HepG2 (cell line): ENCODE results near the gene SPACA9. TPM values are rescaled to one million over a fixed set of nuclear protein-coding genes. Genes with fewer than 3 reads are reported as not detected.
A peak's percentile ranks its signal among the peaks of the same experiment; 100 is the strongest.

Experiments
- GATAD1 ChIP-seq: IDR thresholded peaks from 2 replicates; pipeline ENCODE4 v1.6.1; 2016; ENCODE audit warnings: missing genetic modification reagents, missing compliant biosample characterization
- IRF2 ChIP-seq: IDR thresholded peaks from 2 replicates; pipeline ENCODE4 v1.6.1; 2018; ENCODE audit warnings: missing genetic modification reagents, missing compliant biosample characterization
- MAZ ChIP-seq, 2 experiments: sonication (generic) in 1 of 2; formaldehyde crosslinking in 1 of 2; IDR thresholded peaks; 2 replicates each; pipeline versions ENCODE4 v1.5.0 to v1.6.1; 2012 to 2020; ENCODE audit warnings: low read depth in 2 of 2, mild to moderate bottlenecking in 2 of 2, borderline replicate concordance in 1 of 2, improper control_type of control experiment in 1 of 2, low read length in 1 of 2, missing genetic modification reagents in 1 of 2, moderate library complexity in 1 of 2
- MED8 ChIP-seq: sonication (generic); formaldehyde crosslinking; IDR thresholded peaks from 2 replicates; pipeline ENCODE4 v1.8.1; 2023; ENCODE audit warnings: mild to moderate bottlenecking, missing genetic modification reagents; ENCODE audit not compliant: insufficient replicate concordance
- NFE2L1 ChIP-seq: sonication (generic); formaldehyde crosslinking; IDR thresholded peaks from 2 replicates; pipeline ENCODE4 v1.4.0; 2020; ENCODE audit warnings: missing genetic modification reagents, mild to moderate bottlenecking, borderline replicate concordance
- REPIN1 ChIP-seq: sonication (generic); formaldehyde crosslinking; IDR thresholded peaks from 2 replicates; pipeline ENCODE4 v1.8.0; 2022; ENCODE audit warnings: missing genetic modification reagents, low read depth, mild to moderate bottlenecking, borderline replicate concordance
- RXRB ChIP-seq: IDR thresholded peaks from 2 replicates; pipeline ENCODE4 v1.6.1; 2016; ENCODE audit warnings: borderline replicate concordance, missing genetic modification reagents, missing compliant biosample characterization
- SIX1 ChIP-seq: sonication (generic); formaldehyde crosslinking; IDR thresholded peaks from 2 replicates; pipeline ENCODE4 v1.4.0; 2020; ENCODE audit warnings: missing genetic modification reagents, borderline replicate concordance
- SP4 ChIP-seq: sonication (generic); formaldehyde crosslinking; IDR thresholded peaks from 2 replicates; pipeline ENCODE4 v1.8.1; 2023; ENCODE audit warnings: mild to moderate bottlenecking, missing genetic modification reagents
- ZMAT3 ChIP-seq: sonication (generic); formaldehyde crosslinking; conservative IDR thresholded peaks from 2 replicates; pipeline ENCODE4 v1.7.0; 2021; ENCODE audit warnings: missing genetic modification reagents
- ZNF225 ChIP-seq: sonication (generic); formaldehyde crosslinking; IDR thresholded peaks from 2 replicates; pipeline ENCODE4 v1.4.0; 2020; ENCODE audit warnings: mild to moderate bottlenecking, missing genetic modification reagents
- ZNF317 ChIP-seq: sonication (generic); formaldehyde crosslinking; IDR thresholded peaks from 2 replicates; pipeline ENCODE4 v1.5.0; 2020; ENCODE audit warnings: mild to moderate bottlenecking, missing genetic modification reagents
- ZNF552 ChIP-seq: sonication (generic); formaldehyde crosslinking; IDR thresholded peaks from 2 replicates; pipeline ENCODE4 v1.9.0; 2022; ENCODE audit warnings: missing genetic modification reagents, mild to moderate bottlenecking, borderline replicate concordance
- ZNF768 ChIP-seq: sonication (generic); formaldehyde crosslinking; IDR thresholded peaks from 2 replicates; pipeline ENCODE4 v1.4.0; 2020; ENCODE audit warnings: missing genetic modification reagents
- polyA plus RNA-seq, 8 experiments: library from polyadenylated mRNA; depleted of rRNA in 3 of 8; stranded (reverse) in 7 of 8; unstranded in 1 of 8; fragments of >200 nt; fragmentation: Illumina TruSeq in 4 of 8; extraction: Trizol in 4 of 8; gene quantifications; 2 replicates each; pipeline versions ENCODE4 v1.2.1 to v1.2.3, GENCODE V29; 2011 to 2016; ENCODE audit warnings: low read depth in 4 of 8, missing spikeins in 1 of 8, mixed read lengths in 1 of 8; ENCODE audit not compliant: insufficient read depth in 1 of 8
- total RNA-seq, 5 experiments: library from RNA; depleted of rRNA; stranded (reverse); fragments of >200 nt; fragmentation: Illumina TruSeq; extraction: Trizol; gene quantifications; 2 replicates each; pipeline ENCODE4 v1.2.3, GENCODE V29; 2016; ENCODE audit warnings: low read depth in 1 of 5
- TF ChIP-seq, protein P1 (sequence below): sonication (generic); formaldehyde crosslinking; IDR thresholded peaks from 2 replicates; pipeline ENCODE4 v1.5.1; 2020; ENCODE audit warnings: mild to moderate bottlenecking, moderate library complexity, missing genetic modification reagents
- TF ChIP-seq, protein P2 (sequence below): IDR thresholded peaks from 2 replicates; pipeline ENCODE4 v1.4.0; 2020; ENCODE audit warnings: mild to moderate bottlenecking, missing genetic modification reagents
- TF ChIP-seq, protein P3 (sequence below): sonication (generic); formaldehyde crosslinking; IDR thresholded peaks from 2 replicates; pipeline ENCODE4 v1.4.0; 2020; ENCODE audit warnings: low read depth, missing genetic modification reagents
- TF ChIP-seq, protein P4 (sequence below): sonication (generic); formaldehyde crosslinking; IDR thresholded peaks from 2 replicates; pipeline ENCODE4 v1.4.0; 2020; ENCODE audit warnings: mild to moderate bottlenecking, missing genetic modification reagents

Gene SPACA9
- total and polyA plus RNA-seq, 2 of the 13 experiments (the other 11 are each of a cell fraction or from before 2014, with no cell fraction given) = 0.15 to 0.38 TPM

DNA sequence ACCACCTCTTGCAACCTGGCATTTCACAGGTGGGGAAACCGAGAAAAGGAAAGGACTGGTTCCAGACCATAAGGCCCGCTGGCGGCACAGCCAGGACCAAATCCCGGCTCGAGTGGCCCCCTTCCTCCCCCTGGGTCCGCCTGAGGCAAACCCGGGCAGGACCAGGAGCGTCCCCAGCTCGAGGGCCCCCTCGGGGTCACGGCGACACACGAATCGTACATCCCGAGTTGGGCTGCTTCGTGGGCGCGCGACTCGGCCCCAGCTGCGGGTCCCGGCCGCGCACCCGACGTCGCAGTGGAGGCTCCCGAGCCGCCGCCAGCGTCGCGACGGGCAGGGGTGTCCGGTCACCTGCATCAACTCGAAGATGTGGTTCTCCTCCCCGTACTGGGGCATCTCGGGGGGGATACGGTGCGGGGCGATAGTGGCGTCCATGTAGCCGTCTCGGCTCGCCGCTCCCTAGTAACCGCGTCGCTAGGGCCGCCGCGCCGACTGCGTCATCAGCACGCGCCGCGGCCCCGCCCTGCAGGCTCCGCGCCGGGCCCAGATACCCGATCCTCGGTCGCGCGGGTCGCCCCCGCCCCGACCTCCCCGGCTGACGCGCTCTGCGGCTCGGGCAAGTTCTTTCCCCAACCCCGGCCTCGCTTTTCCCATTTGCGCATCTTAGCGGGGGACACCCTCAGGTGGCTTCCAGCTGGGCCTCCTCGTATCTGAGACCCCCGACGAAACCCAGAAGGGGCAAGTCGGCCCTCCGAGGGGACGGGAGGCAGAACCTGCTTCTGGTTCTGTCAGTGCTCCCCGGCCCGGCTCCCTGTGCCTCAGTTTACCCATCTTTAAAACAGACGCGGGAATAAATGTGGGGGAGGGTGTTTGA lies 639 bp upstream of the SPACA9 start, which contains the start of gene AK8 (continued):
- TF ChIP-seq MAZ (IDR thresholded peaks at IDR 0.05; ENCODE audit: borderline replicate concordance, low read depth, low read length) (peak; percentile 94), MAZ (CRISPR knock-in tag; IDR thresholded peaks at IDR 0.05; ENCODE audit: low read depth) (peak; percentile 97), ZNF225 (CRISPR knock-in tag) (0 out of 2 replicates have a peak, but pooled peaks have one; percentile 69), NFE2L1 (no peak; the same call in 1 of the 2 replicates), SIX1 (CRISPR knock-in tag) (peak; percentile 63; the same call in 1 of the 2 replicates), ZMAT3 (CRISPR knock-in tag) (no peak), GATAD1 (CRISPR knock-in tag) (peak; percentile 89), IRF2 (CRISPR knock-in tag) (no peak), ZNF552 (no peak), RXRB (CRISPR knock-in tag) (no peak; the same call in 1 of the 2 replicates), ZNF317 (CRISPR knock-in tag) (no peak), ZNF768 (CRISPR knock-in tag) (0 out of 2 replicates have a peak, but pooled peaks have one; percentile 10), REPIN1 (CRISPR knock-in tag) (no peak), SP4 (CRISPR knock-in tag) (peak; percentile 81; the same call in 1 of the 2 replicates), MED8 (peak; percentile 60)
- TF ChIP-seq, protein P1, sequence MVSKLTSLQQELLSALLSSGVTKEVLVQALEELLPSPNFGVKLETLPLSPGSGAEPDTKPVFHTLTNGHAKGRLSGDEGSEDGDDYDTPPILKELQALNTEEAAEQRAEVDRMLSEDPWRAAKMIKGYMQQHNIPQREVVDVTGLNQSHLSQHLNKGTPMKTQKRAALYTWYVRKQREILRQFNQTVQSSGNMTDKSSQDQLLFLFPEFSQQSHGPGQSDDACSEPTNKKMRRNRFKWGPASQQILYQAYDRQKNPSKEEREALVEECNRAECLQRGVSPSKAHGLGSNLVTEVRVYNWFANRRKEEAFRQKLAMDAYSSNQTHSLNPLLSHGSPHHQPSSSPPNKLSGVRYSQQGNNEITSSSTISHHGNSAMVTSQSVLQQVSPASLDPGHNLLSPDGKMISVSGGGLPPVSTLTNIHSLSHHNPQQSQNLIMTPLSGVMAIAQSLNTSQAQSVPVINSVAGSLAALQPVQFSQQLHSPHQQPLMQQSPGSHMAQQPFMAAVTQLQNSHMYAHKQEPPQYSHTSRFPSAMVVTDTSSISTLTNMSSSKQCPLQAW = peak; percentile 46; the same call in 1 of the 2 replicates
- TF ChIP-seq, protein P2, sequence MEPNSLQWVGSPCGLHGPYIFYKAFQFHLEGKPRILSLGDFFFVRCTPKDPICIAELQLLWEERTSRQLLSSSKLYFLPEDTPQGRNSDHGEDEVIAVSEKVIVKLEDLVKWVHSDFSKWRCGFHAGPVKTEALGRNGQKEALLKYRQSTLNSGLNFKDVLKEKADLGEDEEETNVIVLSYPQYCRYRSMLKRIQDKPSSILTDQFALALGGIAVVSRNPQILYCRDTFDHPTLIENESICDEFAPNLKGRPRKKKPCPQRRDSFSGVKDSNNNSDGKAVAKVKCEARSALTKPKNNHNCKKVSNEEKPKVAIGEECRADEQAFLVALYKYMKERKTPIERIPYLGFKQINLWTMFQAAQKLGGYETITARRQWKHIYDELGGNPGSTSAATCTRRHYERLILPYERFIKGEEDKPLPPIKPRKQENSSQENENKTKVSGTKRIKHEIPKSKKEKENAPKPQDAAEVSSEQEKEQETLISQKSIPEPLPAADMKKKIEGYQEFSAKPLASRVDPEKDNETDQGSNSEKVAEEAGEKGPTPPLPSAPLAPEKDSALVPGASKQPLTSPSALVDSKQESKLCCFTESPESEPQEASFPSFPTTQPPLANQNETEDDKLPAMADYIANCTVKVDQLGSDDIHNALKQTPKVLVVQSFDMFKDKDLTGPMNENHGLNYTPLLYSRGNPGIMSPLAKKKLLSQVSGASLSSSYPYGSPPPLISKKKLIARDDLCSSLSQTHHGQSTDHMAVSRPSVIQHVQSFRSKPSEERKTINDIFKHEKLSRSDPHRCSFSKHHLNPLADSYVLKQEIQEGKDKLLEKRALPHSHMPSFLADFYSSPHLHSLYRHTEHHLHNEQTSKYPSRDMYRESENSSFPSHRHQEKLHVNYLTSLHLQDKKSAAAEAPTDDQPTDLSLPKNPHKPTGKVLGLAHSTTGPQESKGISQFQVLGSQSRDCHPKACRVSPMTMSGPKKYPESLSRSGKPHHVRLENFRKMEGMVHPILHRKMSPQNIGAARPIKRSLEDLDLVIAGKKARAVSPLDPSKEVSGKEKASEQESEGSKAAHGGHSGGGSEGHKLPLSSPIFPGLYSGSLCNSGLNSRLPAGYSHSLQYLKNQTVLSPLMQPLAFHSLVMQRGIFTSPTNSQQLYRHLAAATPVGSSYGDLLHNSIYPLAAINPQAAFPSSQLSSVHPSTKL (CRISPR knock-in tag) = 0 out of 2 replicates have a peak, but pooled peaks have one; percentile 16
- TF ChIP-seq, protein P3, sequence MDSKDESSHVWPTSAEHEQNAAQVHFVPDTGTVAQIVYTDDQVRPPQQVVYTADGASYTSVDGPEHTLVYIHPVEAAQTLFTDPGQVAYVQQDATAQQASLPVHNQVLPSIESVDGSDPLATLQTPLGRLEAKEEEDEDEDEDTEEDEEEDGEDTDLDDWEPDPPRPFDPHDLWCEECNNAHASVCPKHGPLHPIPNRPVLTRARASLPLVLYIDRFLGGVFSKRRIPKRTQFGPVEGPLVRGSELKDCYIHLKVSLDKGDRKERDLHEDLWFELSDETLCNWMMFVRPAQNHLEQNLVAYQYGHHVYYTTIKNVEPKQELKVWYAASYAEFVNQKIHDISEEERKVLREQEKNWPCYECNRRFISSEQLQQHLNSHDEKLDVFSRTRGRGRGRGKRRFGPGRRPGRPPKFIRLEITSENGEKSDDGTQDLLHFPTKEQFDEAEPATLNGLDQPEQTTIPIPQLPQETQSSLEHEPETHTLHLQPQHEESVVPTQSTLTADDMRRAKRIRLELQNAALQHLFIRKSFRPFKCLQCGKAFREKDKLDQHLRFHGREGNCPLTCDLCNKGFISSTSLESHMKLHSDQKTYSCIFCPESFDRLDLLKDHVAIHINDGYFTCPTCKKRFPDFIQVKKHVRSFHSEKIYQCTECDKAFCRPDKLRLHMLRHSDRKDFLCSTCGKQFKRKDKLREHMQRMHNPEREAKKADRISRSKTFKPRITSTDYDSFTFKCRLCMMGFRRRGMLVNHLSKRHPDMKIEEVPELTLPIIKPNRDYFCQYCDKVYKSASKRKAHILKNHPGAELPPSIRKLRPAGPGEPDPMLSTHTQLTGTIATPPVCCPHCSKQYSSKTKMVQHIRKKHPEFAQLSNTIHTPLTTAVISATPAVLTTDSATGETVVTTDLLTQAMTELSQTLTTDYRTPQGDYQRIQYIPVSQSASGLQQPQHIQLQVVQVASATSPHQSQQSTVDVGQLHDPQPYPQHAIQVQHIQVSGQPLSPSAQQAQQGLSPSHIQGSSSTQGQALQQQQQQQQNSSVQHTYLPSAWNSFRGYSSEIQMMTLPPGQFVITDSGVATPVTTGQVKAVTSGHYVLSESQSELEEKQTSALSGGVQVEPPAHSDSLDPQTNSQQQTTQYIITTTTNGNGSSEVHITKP (CRISPR knock-in tag) = no peak
- TF ChIP-seq, protein P4, sequence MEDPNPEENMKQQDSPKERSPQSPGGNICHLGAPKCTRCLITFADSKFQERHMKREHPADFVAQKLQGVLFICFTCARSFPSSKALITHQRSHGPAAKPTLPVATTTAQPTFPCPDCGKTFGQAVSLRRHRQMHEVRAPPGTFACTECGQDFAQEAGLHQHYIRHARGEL (CRISPR knock-in tag) = no peak
